Erythroblast (primary cell): ENCODE measurements around the gene HEXD.

Source experiments
- GATA1 ChIP-seq: IDR thresholded peaks from 2 replicates; pipeline ENCODE4 v1.6.1; 2011; ENCODE audit warnings: low read depth, mild to moderate bottlenecking, control low read depth, low read length, moderate library complexity
- POLR2A ChIP-seq: IDR thresholded peaks from 2 replicates; pipeline ENCODE4 v1.6.1; 2011; ENCODE audit warnings: mild to moderate bottlenecking, low read length

GRCh38 chr17:82489117-82489516, 71.0 kb downstream of the HEXD start:
- TF ChIP-seq POLR2A, result no peak
- no peak for TF ChIP-seq GATA1
